ENCODE results near the gene C10orf90. TPM values are rescaled to one million over a fixed set of nuclear protein-coding genes. Genes with fewer than 3 reads are reported as not detected.

C10orf90 gene
- total and polyA plus RNA-seq, 7 donors: 0.03 to 1.1 (median 0.33) TPM; not detected in 4

DNA sequence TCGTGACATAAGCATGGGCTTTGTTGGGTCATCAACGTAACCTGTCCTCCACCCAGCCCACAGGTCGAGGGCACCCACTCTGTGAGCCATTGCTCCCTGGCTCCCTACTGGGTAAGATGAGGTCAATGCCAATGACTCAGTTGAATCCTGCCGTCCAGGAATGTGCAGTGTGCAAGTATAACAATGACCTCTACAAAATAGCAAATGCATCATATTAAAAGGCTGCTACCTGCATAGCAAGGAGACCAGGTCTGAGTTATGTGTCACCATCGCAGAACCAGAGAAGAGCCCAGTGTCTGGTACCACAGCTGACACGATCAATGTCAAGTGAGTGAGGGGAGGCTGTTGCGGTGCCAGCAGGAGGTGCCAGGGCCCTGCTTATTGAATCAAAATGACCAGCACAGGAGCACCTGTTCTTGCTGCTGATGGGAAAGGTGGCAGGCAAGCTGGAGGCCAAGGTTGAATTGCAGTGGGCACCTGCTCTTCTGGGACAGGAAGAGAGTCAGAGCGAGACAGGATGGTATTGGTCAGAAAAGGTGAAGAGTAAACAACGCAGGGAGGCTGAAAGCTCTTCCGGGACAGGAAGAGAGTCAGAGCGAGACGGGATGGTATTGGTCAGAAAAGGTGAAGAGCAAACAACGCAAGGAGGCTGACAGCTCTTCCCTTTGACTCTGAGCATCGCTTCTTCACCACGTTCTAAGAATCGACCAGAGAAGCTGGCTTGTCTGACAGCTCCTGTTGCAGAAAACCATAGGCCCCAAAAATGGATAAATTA is 173.5 kb downstream of the C10orf90 start:
- DNase-seq: no peak
- WGBS, 2 donors: 83 to 89% methylated on average over 16 of the region's 16 CpGs

GRCh38 chr10:126491476-126491875 is 179.0 kb downstream of the C10orf90 start:
- Histone ChIP-seq H3K9me3 (no peaks in the 10 kb centered on the region), H3K4me1 (no peaks in the 10 kb centered on the region), H3K27ac (no peak overlapping the region), H3K27me3 (no peaks in the 10 kb centered on the region), H3K36me3 (no peaks in the 10 kb centered on the region), H3K4me3 (no peak overlapping the region)
- DNase-seq: no peak
- 48 to 71% methylated on average over 7 of the region's 7 CpGs for WGBS, 2 donors
- intact Hi-C loops (cut with DNase I): no loop called here
- TF ChIP-seq EP300 (IDR thresholded peaks at IDR 0.05): no peak

More for the DNA sequence above, 173.5 kb downstream of the C10orf90 start:
- Histone ChIP-seq H3K27me3 (no peaks in the 10 kb centered on the region), H3K36me3 (no peaks in the 10 kb centered on the region), H3K4me3 (no peak overlapping the region), H3K4me1 (no peaks in the 10 kb centered on the region), H3K9me3 (no peaks in the 10 kb centered on the region), H3K27ac (no peak overlapping the region)
- TF ChIP-seq, protein P1, sequence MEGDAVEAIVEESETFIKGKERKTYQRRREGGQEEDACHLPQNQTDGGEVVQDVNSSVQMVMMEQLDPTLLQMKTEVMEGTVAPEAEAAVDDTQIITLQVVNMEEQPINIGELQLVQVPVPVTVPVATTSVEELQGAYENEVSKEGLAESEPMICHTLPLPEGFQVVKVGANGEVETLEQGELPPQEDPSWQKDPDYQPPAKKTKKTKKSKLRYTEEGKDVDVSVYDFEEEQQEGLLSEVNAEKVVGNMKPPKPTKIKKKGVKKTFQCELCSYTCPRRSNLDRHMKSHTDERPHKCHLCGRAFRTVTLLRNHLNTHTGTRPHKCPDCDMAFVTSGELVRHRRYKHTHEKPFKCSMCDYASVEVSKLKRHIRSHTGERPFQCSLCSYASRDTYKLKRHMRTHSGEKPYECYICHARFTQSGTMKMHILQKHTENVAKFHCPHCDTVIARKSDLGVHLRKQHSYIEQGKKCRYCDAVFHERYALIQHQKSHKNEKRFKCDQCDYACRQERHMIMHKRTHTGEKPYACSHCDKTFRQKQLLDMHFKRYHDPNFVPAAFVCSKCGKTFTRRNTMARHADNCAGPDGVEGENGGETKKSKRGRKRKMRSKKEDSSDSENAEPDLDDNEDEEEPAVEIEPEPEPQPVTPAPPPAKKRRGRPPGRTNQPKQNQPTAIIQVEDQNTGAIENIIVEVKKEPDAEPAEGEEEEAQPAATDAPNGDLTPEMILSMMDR (IDR thresholded peaks at IDR 0.05): no peak
- TF ChIP-seq POLR2AphosphoS5 (IDR thresholded peaks at IDR 0.05) (no peak), POLR2A (IDR thresholded peaks at IDR 0.05) (no peak), EP300 (IDR thresholded peaks at IDR 0.05) (no peak)
- intact Hi-C loops (cut with DNase I): no loop called here

DNA sequence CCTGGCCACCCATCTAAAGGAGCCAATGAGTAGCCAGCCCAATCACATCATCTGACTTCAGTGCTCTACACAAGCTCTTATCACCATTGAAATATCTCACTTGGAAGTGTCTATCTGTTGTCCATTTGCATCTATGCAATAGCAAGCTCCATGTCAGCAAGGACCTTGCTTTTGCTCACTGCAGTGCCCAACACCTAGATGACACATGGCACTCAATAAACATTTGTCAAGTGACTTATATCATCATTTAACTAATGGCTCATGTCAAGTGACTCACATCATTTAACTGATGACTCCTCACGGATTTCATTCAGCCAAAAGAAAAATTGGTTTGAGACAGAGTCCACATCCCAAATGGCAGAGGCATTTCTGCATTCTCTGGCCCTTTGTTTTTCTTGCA is 189.3 kb downstream of the C10orf90 start:
- Histone ChIP-seq H3K27ac (no peak overlapping the region), H3K4me3 (no peak overlapping the region), H3K4me1 (no peaks in the 10 kb centered on the region), H3K36me3 (no peaks in the 10 kb centered on the region), H3K9me3 (no peaks in the 10 kb centered on the region), H3K27me3 (no peaks in the 10 kb centered on the region)
- WGBS, 2 donors: 73 to 86% methylated on average over 1 of the region's 1 CpG
- TF ChIP-seq, protein P1 (IDR thresholded peaks at IDR 0.05): no peak
- no peak for TF ChIP-seq EP300 (IDR thresholded peaks at IDR 0.05)
- no peak for TF ChIP-seq POLR2AphosphoS5 (IDR thresholded peaks at IDR 0.05)
- no peak for TF ChIP-seq POLR2A (IDR thresholded peaks at IDR 0.05)
- DNase-seq: no peak
- intact Hi-C loops (cut with DNase I): no loop called here

DNA sequence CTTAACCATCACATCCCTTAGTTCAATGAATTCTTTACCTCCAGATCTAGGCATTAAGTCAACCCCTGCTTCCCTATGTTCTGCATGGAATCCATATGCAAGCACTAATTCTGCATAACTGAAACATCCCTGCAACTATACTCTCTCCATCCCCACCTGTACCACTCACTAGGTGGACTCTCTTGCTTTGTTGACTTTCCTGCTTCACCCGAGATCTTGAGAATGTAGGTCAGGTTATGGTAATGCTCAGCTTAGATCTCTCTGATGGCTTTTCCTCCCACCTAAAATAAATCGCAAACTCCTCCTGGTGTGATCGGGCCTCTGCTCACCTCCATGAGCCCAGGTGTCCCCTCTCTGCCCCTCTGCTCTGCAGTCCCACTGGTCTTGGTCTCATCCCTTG is 189.8 kb downstream of the C10orf90 start:
- no peak for DNase-seq
- 73 to 81% methylated on average over 3 of the region's 3 CpGs for WGBS, 2 donors
- intact Hi-C loops (cut with DNase I): no loop called here
- Histone ChIP-seq H3K4me1 (no peaks in the 10 kb centered on the region), H3K36me3 (no peaks in the 10 kb centered on the region), H3K27ac (no peak overlapping the region), H3K9me3 (no peaks in the 10 kb centered on the region), H3K4me3 (no peak overlapping the region), H3K27me3 (no peaks in the 10 kb centered on the region)
- TF ChIP-seq, protein P1 (IDR thresholded peaks at IDR 0.05): no peak
- TF ChIP-seq POLR2AphosphoS5 (IDR thresholded peaks at IDR 0.05) (no peak), POLR2A (IDR thresholded peaks at IDR 0.05) (no peak)

DNA sequence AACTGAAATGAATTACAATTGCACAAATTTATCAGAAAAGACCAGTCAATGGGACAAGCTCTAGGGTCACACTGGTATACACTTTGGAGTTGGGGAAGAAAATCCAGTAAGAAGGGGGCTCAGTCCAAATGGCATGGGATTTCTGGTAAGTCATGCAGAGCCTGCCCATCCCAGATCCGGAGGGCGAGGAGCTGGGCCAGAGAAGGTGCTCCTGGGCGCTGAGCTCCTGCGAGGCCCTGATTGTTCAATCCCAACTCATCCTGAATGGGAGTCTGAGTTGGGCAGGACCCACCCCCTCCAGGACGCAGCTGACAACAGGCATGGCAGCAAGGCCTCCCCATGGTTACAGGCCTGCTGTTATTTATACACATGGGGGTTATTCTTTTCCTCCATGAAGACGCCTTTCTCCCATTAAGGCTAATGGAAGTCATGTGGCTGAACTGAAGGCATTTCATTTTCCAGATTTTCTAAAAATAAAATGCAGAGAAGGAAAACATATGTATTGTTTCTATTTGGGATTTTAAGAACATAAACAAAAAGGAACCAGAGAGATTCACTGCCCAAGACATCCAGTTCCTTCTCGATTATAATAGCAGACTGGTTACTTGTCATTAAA is 191.1 kb downstream of the C10orf90 start:
- Histone ChIP-seq H3K27ac (no peak overlapping the region), H3K4me3 (no peak overlapping the region), H3K27me3 (no peaks in the 10 kb centered on the region), H3K36me3 (no peaks in the 10 kb centered on the region), H3K9me3 (no peaks in the 10 kb centered on the region), H3K4me1 (no peaks in the 10 kb centered on the region)
- WGBS, 2 donors: 88 to 89% methylated on average over 7 of the region's 7 CpGs
- TF ChIP-seq POLR2AphosphoS5 (IDR thresholded peaks at IDR 0.05): no peak
- TF ChIP-seq, protein P1 (IDR thresholded peaks at IDR 0.05): no peak
- TF ChIP-seq EP300 (IDR thresholded peaks at IDR 0.05): no peak
- TF ChIP-seq POLR2A (IDR thresholded peaks at IDR 0.05): no peak
- no peak for DNase-seq
- intact Hi-C loops (cut with DNase I): no loop called here
